Endothelial cell (in vitro differentiated cells): ENCODE results near the gene FADS1. TPM values are rescaled to one million over a fixed set of nuclear protein-coding genes. Genes with fewer than 3 reads are reported as not detected.
A peak's percentile ranks its signal among the peaks of the same experiment; 100 is the strongest.

ENCODE experiments used
- DNase-seq: peaks from one replicate; pipeline ENCODE4 v3.0.0; 2021; ENCODE audit warnings: low spot score
- H3K27ac Mint-ChIP-seq: one replicate; pipeline ENCODE4 v1.8.0; 2021; ENCODE audit warnings: mixed read lengths, inconsistent platforms; ENCODE audit not compliant: unreplicated experiment
- H3K27me3 Mint-ChIP-seq: one replicate; pipeline ENCODE4 v1.8.0; 2021; ENCODE audit warnings: mild to moderate bottlenecking, moderate library complexity, mixed read lengths, inconsistent platforms; ENCODE audit not compliant: unreplicated experiment
- H3K36me3 Mint-ChIP-seq: one replicate; pipeline ENCODE4 v1.8.0; 2021; ENCODE audit warnings: mild to moderate bottlenecking, low read depth, mixed read lengths, inconsistent platforms; ENCODE audit not compliant: unreplicated experiment
- H3K4me1 Mint-ChIP-seq: one replicate; pipeline ENCODE4 v1.8.0; 2021; ENCODE audit warnings: mild to moderate bottlenecking, mixed read lengths, inconsistent platforms; ENCODE audit not compliant: unreplicated experiment
- H3K4me3 Mint-ChIP-seq: one replicate; pipeline ENCODE4 v1.8.0; 2021; ENCODE audit warnings: mild to moderate bottlenecking, mixed read lengths, inconsistent platforms; ENCODE audit not compliant: unreplicated experiment
- H3K9me3 Mint-ChIP-seq: one replicate; pipeline ENCODE4 v1.8.0; 2021; ENCODE audit warnings: mixed read lengths, inconsistent platforms; ENCODE audit not compliant: unreplicated experiment
- long read RNA-seq: library from polyadenylated mRNA; unstranded; transcript quantifications from one replicate; pipeline ENCODE4 v2.0.0, GENCODE V29; 2020; ENCODE audit not compliant: unreplicated experiment
- total RNA-seq: library from RNA; stranded (reverse); fragmentation: NEBNext Ultra II Directional; extraction: Animal tissue kit (Norgen Biotek cat#: 25700); gene quantifications from one replicate; pipeline ENCODE4 v1.2.1, GENCODE V29; 2021; ENCODE audit not compliant: unreplicated experiment
- TF ChIP-seq, protein P1 (sequence below): fragments of 200-600 bp; sonication (generic); IDR thresholded peaks from one replicate; pipeline ENCODE4 v1.5.0; 2021; ENCODE audit warnings: antibody characterized with exemption; ENCODE audit not compliant: unreplicated experiment

The FADS1 gene
- total RNA-seq, result 102 TPM
- long read RNA-seq, full-length matches to known transcripts, result 92 of 105 reads
- long read RNA-seq, partial matches to known transcripts, result 3 of 105 reads
- long read RNA-seq, other reads (novel, unspliced or antisense), result 10 of 105 reads

DNA sequence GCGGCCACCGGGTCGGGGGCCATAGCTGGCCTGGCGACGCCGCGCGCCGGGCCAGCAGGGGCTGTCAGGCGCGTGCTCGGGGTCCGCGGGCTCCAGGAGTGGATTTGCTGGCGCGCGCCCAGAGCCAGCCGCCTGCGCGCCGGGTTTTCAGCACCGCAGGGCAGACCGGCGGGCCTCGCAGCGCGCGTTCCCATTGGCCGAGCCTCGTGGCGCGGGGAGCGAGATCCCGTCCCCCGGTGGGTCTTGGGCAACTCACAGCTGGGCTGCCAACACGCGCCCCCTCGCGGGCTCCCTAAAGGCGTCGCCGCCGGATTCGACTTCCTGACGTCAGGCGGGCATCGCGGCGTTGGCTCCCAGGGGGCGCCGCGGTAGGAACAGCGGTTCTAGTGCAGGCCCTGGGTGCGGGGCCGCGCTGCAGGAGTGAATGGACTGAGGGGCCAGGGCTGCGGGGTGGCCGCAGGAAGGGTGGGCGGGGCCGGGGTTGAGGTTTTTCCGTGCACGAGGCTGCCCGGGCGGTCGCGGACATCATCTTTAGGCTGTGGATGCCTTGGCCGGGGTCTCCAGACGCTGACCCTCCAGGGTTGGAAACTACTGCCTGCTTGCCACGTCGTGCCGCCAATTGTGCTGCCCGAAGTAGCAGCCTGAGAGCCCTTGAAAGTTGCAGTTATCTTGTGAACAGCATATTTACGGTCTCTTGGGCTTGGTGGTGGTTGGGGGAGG, at the start of gene FADS1:
Gene FADS1, minus strand, starts transcription at position 268 of the 720 bp plus-strand sequence. Its CDS starts 74 bp downstream, at position 194.
- H3K27me3 Mint-ChIP-seq, result peaks cover 16% of the 10 kb centered on the region
- TF ChIP-seq, protein P1, sequence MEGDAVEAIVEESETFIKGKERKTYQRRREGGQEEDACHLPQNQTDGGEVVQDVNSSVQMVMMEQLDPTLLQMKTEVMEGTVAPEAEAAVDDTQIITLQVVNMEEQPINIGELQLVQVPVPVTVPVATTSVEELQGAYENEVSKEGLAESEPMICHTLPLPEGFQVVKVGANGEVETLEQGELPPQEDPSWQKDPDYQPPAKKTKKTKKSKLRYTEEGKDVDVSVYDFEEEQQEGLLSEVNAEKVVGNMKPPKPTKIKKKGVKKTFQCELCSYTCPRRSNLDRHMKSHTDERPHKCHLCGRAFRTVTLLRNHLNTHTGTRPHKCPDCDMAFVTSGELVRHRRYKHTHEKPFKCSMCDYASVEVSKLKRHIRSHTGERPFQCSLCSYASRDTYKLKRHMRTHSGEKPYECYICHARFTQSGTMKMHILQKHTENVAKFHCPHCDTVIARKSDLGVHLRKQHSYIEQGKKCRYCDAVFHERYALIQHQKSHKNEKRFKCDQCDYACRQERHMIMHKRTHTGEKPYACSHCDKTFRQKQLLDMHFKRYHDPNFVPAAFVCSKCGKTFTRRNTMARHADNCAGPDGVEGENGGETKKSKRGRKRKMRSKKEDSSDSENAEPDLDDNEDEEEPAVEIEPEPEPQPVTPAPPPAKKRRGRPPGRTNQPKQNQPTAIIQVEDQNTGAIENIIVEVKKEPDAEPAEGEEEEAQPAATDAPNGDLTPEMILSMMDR, result peak; percentile 57
- peaks cover 16% of the 10 kb centered on the region for H3K4me1 Mint-ChIP-seq
- H3K27ac Mint-ChIP-seq, result peak within 1 kb of the TSS; percentile 98
- H3K4me3 Mint-ChIP-seq, result peak within 1 kb of the TSS; percentile 98
- H3K36me3 Mint-ChIP-seq, result peaks cover 14% of the 10 kb centered on the region
- H3K9me3 Mint-ChIP-seq, result no peaks in the 10 kb centered on the region
- DNase-seq, result peak; percentile 99

DNA sequence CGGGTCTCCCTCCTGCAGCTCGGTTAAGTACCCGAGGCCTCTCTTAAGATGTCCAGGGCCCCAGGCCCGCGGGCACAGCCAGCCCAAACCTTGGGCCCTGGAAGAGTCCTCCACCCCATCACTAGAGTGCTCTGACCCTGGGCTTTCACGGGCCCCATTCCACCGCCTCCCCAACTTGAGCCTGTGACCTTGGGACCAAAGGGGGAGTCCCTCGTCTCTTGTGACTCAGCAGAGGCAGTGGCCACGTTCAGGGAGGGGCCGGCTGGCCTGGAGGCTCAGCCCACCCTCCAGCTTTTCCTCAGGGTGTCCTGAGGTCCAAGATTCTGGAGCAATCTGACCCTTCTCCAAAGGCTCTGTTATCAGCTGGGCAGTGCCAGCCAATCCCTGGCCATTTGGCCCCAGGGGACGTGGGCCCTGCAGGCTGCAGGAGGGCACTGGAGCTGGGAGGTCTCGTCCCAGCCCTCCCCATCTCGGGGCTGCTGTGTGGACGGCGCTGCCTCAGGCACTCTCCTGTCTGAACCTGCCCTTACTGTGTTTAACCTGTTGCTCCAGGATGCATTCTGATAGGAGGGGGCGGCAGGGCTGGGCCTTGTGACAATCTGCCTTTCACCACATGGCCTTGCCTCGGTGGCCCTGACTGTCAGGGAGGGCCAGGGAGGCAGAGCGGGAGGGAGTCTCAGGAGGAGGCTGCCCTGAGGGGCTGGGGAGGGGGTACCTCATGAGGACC, 49.6 kb upstream of the FADS1 start:
- Mint-ChIP-seq H3K36me3 (peaks cover 11% of the 10 kb centered on the region), H3K9me3 (no peaks in the 10 kb centered on the region), H3K4me3 (no peak overlapping the region), H3K4me1 (peaks cover 4% of the 10 kb centered on the region), H3K27me3 (peaks cover 6% of the 10 kb centered on the region), H3K27ac (no peak overlapping the region)
- TF ChIP-seq, protein P1, result no peak
- no peak for DNase-seq

DNA sequence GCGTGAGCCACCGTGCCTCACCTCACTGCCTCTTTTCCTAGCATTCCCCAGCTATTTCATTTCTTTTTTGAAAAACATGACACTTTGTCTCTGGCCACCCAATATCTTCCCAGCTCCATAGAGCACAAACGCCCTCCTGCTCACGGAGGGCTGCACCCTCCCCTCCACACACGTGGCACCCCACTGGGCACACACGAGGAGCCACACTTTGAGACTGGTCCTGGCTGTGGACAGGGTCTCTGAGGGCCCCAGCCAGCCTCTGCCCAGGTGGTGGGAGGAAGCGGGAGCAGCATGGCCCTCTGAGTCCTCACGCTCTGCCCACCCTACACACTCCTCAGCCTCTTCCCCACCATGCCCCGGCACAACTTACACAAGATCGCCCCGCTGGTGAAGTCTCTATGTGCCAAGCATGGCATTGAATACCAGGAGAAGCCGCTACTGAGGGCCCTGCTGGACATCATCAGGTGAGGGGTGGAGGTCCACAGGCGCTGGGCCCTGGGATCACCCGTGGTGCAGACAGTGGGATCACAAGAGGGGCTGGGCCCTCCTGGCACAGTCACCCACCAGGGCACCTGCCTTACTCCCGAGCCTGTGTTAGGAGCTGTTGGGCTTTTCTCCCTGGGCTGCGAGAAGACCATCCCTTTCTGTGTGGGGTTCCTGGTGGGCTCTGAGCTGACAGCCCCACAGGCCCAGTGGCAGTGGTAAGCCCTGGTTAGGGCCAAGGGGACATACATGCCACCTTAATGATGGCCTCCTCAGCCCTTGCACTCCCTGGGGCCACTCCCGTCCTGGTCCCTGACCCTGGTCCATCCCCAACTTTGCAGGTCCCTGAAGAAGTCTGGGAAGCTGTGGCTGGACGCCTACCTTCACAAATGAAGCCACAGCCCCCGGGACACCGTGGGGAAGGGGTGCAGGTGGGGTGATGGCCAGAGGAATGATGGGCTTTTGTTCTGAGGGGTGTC, 48.3 kb upstream of the FADS1 start:
- peaks cover 6% of the 10 kb centered on the region for H3K27me3 Mint-ChIP-seq
- TF ChIP-seq, protein P1, result no peak
- H3K36me3 Mint-ChIP-seq, result peaks cover 19% of the 10 kb centered on the region
- H3K4me3 Mint-ChIP-seq, result peak overlapping the region; percentile 67
- H3K27ac Mint-ChIP-seq, result peak overlapping the region; percentile 77
- no peak for DNase-seq
- H3K9me3 Mint-ChIP-seq, result no peaks in the 10 kb centered on the region
- no peaks in the 10 kb centered on the region for H3K4me1 Mint-ChIP-seq

DNA sequence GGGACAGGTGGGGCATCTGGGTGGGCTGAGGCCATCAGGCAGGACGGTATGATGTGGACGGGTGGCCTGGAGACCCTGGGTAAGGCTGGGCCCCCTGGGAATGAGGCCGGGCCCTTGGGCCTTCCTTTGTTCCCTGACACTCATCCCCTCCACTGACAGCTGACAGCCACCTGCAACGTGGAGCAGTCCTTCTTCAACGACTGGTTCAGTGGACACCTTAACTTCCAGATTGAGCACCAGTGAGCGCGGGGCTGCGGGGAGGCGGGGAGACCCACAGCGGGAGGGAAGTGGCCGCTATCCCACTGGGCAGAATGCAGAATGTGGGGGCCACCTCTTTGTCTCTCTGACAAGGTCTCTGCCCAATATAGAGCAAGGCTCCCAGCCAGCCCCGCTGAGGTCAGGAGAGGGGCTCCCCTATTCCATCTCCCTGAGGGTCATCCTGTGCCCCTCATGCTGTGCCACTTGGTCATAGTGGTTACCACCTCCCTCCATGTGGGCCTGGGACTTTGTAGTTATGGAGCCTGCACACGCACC, 46.8 kb upstream of the FADS1 start:
- no peaks in the 10 kb centered on the region for H3K9me3 Mint-ChIP-seq
- peaks cover 8% of the 10 kb centered on the region for H3K27me3 Mint-ChIP-seq
- H3K27ac Mint-ChIP-seq, result no peak overlapping the region
- H3K36me3 Mint-ChIP-seq, result peaks cover 28% of the 10 kb centered on the region
- H3K4me1 Mint-ChIP-seq, result no peaks in the 10 kb centered on the region
- DNase-seq, result no peak
- TF ChIP-seq, protein P1, result no peak
- H3K4me3 Mint-ChIP-seq, result no peak overlapping the region
